Astrocyte (in vitro differentiated cells and primary cell): ENCODE data around the gene RGS17. TPM values are rescaled to one million over a fixed set of nuclear protein-coding genes. Genes with fewer than 3 reads are reported as not detected.
A peak's percentile ranks its signal among the peaks of the same experiment; 100 is the strongest.
"Not testable (repeated sequence)": the region's sequence is repeated elsewhere in the genome, so short reads cannot be mapped to it uniquely, and the experiment has no call there.

Experiments used
- DNase-seq: peaks from one replicate; pipeline ENCODE4 v3.0.0-alpha.2; 2010; ENCODE audit warnings: low read depth
- FAIRE-seq: peaks from 2 replicates; lab custom pipeline; 2011; peaks lifted over from hg19 to GRCh38; lab: Jason Lieb, UNC
- H2AFZ ChIP-seq: 2 replicates; pipeline ENCODE4 v1.6.0; 2012; ENCODE audit warnings: low read depth, low read length, inconsistent platforms
- H3K27ac ChIP-seq: 2 replicates; pipeline ENCODE4 v1.5.1; 2011; ENCODE audit warnings: low read depth, low read length, inconsistent platforms
- H3K27me3 ChIP-seq: 2 replicates; pipeline ENCODE4 v1.6.0; 2011; ENCODE audit warnings: low read length, inconsistent platforms; ENCODE audit not compliant: insufficient read depth
- H3K36me3 ChIP-seq: 2 replicates; pipeline ENCODE4 v1.5.1; 2011; ENCODE audit warnings: low read length, inconsistent platforms; ENCODE audit not compliant: insufficient read depth
- H3K4me1 ChIP-seq: 2 replicates; pipeline ENCODE4 v1.5.1; 2011; ENCODE audit warnings: low read length, inconsistent platforms; ENCODE audit not compliant: insufficient read depth
- H3K4me2 ChIP-seq: 2 replicates; pipeline ENCODE4 v1.6.0; 2012; ENCODE audit warnings: low read length, inconsistent platforms
- H3K4me3 ChIP-seq: 2 replicates; pipeline ENCODE4 v1.5.1; 2011; ENCODE audit warnings: low read depth, mild to moderate bottlenecking, low read length, inconsistent platforms; ENCODE audit not compliant: insufficient read depth
- H3K79me2 ChIP-seq: 2 replicates; pipeline ENCODE4 v1.6.0; 2012; ENCODE audit warnings: mild to moderate bottlenecking, low read length, inconsistent platforms; ENCODE audit not compliant: insufficient read depth
- H3K9ac ChIP-seq: 2 replicates; pipeline ENCODE4 v1.6.0; 2012; ENCODE audit warnings: mild to moderate bottlenecking, low read length, inconsistent platforms
- H3K9me3 ChIP-seq: 2 replicates; pipeline ENCODE4 v1.5.1; 2012; ENCODE audit warnings: low read depth, mild to moderate bottlenecking, low read length, inconsistent platforms; ENCODE audit not compliant: insufficient read depth
- H4K20me1 ChIP-seq: 2 replicates; pipeline ENCODE4 v1.6.0; 2012; ENCODE audit warnings: low read length, inconsistent platforms; ENCODE audit not compliant: insufficient read depth
- H3K27ac Mint-ChIP-seq: one replicate; pipeline ENCODE4 v1.8.0; 2021; ENCODE audit warnings: mild to moderate bottlenecking, mixed read lengths; ENCODE audit not compliant: unreplicated experiment
- H3K27me3 Mint-ChIP-seq: one replicate; pipeline ENCODE4 v1.8.0; 2021; ENCODE audit warnings: low read depth, mixed read lengths; ENCODE audit not compliant: unreplicated experiment
- H3K36me3 Mint-ChIP-seq: one replicate; pipeline ENCODE4 v1.8.0; 2021; ENCODE audit warnings: low read depth, mixed read lengths; ENCODE audit not compliant: unreplicated experiment
- H3K4me1 Mint-ChIP-seq: one replicate; pipeline ENCODE4 v1.8.0; 2021; ENCODE audit warnings: low read depth, mixed read lengths; ENCODE audit not compliant: unreplicated experiment
- H3K4me3 Mint-ChIP-seq: one replicate; pipeline ENCODE4 v1.8.0; 2021; ENCODE audit warnings: mild to moderate bottlenecking, moderate library complexity, mixed read lengths; ENCODE audit not compliant: unreplicated experiment
- H3K9me3 Mint-ChIP-seq: one replicate; pipeline ENCODE4 v1.8.0; 2021; ENCODE audit warnings: mild to moderate bottlenecking, mixed read lengths; ENCODE audit not compliant: unreplicated experiment
- EZH2 ChIP-seq: IDR thresholded peaks from 2 replicates; pipeline ENCODE4 v1.6.1; 2012; ENCODE audit warnings: mild to moderate bottlenecking, low read length, inconsistent platforms; ENCODE audit not compliant: insufficient read depth
- total RNA-seq: library from RNA; stranded (reverse); gene quantifications from 2 replicates; pipeline ENCODE4 v1.2.1, GENCODE V29; 2021
- TF ChIP-seq, protein P1 (sequence below): IDR thresholded peaks from 2 replicates; pipeline ENCODE4 v1.5.1; 2011; ENCODE audit warnings: low read depth, mild to moderate bottlenecking, inconsistent platforms, low read length, moderate library complexity; ENCODE audit not compliant: insufficient read depth

Gene RGS17
- total RNA-seq, 1 donor from 2014 or later: 3.4 TPM

DNA sequence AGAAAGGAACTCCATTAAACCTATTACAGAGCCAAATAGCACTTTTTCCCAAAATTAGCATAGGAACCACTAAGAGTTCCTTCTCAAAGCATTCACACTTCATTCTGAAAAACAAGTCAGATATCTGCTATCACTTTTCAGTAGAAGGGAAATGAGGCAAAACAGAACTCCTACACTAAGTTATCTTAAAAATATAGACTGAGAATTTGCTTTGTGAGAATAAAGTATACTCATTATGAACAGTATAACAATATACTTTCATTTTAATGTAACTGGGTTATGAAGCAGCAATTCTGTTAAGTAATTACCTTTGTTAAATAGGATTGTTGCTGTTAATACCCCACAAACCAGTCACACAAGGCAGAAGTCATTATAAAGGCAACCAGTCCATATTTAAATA, 137.2 kb downstream of the RGS17 start:
- no peak overlapping the region for H3K9ac ChIP-seq
- H3K36me3 ChIP-seq: peaks cover 51% of the 10 kb centered on the region
- peaks cover 12% of the 10 kb centered on the region for H3K36me3 Mint-ChIP-seq
- no peak overlapping the region for H3K27ac Mint-ChIP-seq
- H2AFZ ChIP-seq: no peak overlapping the region
- peaks cover 87% of the 10 kb centered on the region for H3K79me2 ChIP-seq
- FAIRE-seq (no peak), DNase-seq (no peak)
- H3K27me3 Mint-ChIP-seq: no peaks in the 10 kb centered on the region
- H3K4me2 ChIP-seq: no peak overlapping the region
- H3K4me1 Mint-ChIP-seq: no peaks in the 10 kb centered on the region
- no peak overlapping the region for H3K4me3 ChIP-seq
- no peak overlapping the region for H3K4me3 Mint-ChIP-seq
- H3K4me1 ChIP-seq: no peaks in the 10 kb centered on the region
- H3K27me3 ChIP-seq: no peaks in the 10 kb centered on the region
- H3K9me3 Mint-ChIP-seq: no peaks in the 10 kb centered on the region
- no peak overlapping the region for H3K27ac ChIP-seq
- peaks cover 24% of the 10 kb centered on the region for H4K20me1 ChIP-seq
- TF ChIP-seq EZH2: no peak
- TF ChIP-seq, protein P1, sequence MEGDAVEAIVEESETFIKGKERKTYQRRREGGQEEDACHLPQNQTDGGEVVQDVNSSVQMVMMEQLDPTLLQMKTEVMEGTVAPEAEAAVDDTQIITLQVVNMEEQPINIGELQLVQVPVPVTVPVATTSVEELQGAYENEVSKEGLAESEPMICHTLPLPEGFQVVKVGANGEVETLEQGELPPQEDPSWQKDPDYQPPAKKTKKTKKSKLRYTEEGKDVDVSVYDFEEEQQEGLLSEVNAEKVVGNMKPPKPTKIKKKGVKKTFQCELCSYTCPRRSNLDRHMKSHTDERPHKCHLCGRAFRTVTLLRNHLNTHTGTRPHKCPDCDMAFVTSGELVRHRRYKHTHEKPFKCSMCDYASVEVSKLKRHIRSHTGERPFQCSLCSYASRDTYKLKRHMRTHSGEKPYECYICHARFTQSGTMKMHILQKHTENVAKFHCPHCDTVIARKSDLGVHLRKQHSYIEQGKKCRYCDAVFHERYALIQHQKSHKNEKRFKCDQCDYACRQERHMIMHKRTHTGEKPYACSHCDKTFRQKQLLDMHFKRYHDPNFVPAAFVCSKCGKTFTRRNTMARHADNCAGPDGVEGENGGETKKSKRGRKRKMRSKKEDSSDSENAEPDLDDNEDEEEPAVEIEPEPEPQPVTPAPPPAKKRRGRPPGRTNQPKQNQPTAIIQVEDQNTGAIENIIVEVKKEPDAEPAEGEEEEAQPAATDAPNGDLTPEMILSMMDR: no peak
- no peaks in the 10 kb centered on the region for H3K9me3 ChIP-seq

DNA sequence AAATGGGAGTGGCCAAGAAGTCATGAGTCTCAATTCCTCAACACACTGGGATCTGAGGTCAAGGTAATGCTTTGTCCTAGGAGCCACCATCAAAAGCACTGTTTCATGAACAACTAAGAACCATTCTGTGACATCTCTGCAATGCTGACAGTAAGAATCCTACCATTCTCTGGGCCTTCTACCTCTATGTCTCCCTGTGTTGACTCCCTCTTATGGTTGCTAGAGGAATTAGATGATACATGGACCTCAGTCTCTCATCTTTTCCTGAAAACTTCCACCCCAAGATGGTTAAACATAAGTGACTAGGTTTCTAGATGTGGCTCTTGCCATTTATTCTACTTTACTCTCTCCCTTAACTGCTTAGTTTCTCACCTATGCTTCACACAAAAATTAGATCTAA, 137.7 kb downstream of the RGS17 start:
- H3K27me3 ChIP-seq: no peaks in the 10 kb centered on the region
- no peaks in the 10 kb centered on the region for H3K4me1 ChIP-seq
- H3K4me3 Mint-ChIP-seq: no peak overlapping the region
- no peak for DNase-seq
- no peak overlapping the region for H3K4me3 ChIP-seq
- no peaks in the 10 kb centered on the region for H3K9me3 ChIP-seq
- no peak overlapping the region for H3K4me2 ChIP-seq
- H3K79me2 ChIP-seq: peaks cover 82% of the 10 kb centered on the region
- H2AFZ ChIP-seq: no peak overlapping the region
- no peak for FAIRE-seq
- peaks cover 51% of the 10 kb centered on the region for H3K36me3 ChIP-seq
- TF ChIP-seq, protein P1: no peak
- no peak for TF ChIP-seq EZH2
- peaks cover 24% of the 10 kb centered on the region for H4K20me1 ChIP-seq
- no peaks in the 10 kb centered on the region for H3K27me3 Mint-ChIP-seq
- H3K9me3 Mint-ChIP-seq: no peaks in the 10 kb centered on the region
- no peaks in the 10 kb centered on the region for H3K4me1 Mint-ChIP-seq
- no peak overlapping the region for H3K27ac Mint-ChIP-seq
- peaks cover 12% of the 10 kb centered on the region for H3K36me3 Mint-ChIP-seq
- H3K9ac ChIP-seq: no peak overlapping the region
- no peak overlapping the region for H3K27ac ChIP-seq

DNA sequence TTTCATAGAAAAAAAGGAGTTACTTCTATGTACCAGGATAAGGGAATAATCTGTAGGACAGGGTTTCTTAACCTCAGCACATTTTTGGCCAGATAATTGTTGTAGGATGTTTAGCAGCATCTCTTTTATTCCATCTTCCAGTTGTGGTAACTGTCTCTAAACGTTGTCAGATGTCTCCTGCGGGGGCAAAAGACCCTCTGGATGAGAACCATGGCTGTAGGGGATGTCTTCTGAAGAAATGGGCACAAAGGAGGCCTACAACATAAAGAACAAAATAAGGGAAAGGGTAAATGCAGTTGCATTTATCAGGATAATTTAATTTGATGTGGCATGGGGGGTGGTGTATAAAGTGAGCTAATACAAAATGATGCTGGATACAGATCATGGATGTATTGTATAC, 144.1 kb downstream of the RGS17 start:
- Mint-ChIP-seq H3K27me3 (no peaks in the 10 kb centered on the region), H3K9me3 (no peaks in the 10 kb centered on the region), H3K4me1 (no peaks in the 10 kb centered on the region), H3K4me3 (no peak overlapping the region), H3K27ac (no peak overlapping the region), H3K36me3 (no peaks in the 10 kb centered on the region)
- H3K36me3 ChIP-seq: peaks cover 12% of the 10 kb centered on the region
- no peak for DNase-seq
- H3K27ac ChIP-seq: no peak overlapping the region
- no peak overlapping the region for H2AFZ ChIP-seq
- no peaks in the 10 kb centered on the region for H3K9me3 ChIP-seq
- H3K4me3 ChIP-seq: no peak overlapping the region
- H4K20me1 ChIP-seq: peaks cover 11% of the 10 kb centered on the region
- no peak for FAIRE-seq
- peaks cover 63% of the 10 kb centered on the region for H3K79me2 ChIP-seq
- no peak for TF ChIP-seq EZH2
- TF ChIP-seq, protein P1: no peak
- no peak overlapping the region for H3K4me2 ChIP-seq
- no peaks in the 10 kb centered on the region for H3K27me3 ChIP-seq
- no peak overlapping the region for H3K9ac ChIP-seq
- peaks cover 10% of the 10 kb centered on the region for H3K4me1 ChIP-seq

DNA sequence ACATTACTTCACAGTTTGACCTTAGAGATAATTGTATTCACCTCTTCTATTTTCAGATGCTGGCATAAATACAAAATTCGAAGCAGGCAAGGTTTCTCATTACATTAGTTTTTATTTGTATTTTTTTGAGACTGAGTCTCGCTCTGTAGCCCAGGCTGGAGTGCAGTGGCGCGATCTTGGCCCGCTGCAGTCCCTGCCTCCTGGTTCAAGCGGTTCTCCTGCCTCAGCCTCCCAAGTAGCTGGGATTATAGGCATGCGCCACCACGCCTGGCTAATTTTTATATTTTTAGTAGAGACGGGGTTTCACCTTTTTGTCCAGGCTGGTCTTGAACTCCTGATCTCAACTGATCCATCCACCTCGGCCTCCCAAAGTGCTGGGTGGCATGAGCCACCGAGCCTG, 145.8 kb downstream of the RGS17 start:
- peak overlapping the region; percentile 28 for H3K4me3 Mint-ChIP-seq
- Histone ChIP-seq H3K79me2 (peaks cover 65% of the 10 kb centered on the region), H3K4me3 (peak overlapping the region; percentile 94), H3K4me2 (peak overlapping the region; percentile 99), H4K20me1 (peaks cover 19% of the 10 kb centered on the region), H3K27ac (peak overlapping the region; percentile 92)
- H3K36me3 Mint-ChIP-seq, H3K36me3 ChIP-seq, H2AFZ ChIP-seq, H3K9me3 ChIP-seq, H3K4me1 ChIP-seq, H3K27ac Mint-ChIP-seq, DNase-seq, FAIRE-seq, H3K4me1 Mint-ChIP-seq, H3K27me3 ChIP-seq, H3K9ac ChIP-seq, H3K27me3 Mint-ChIP-seq, H3K9me3 Mint-ChIP-seq: not testable (repeated sequence)
